Kasumi-1 (cell line): Measurements from ENCODE around the gene TP53TG3.
"Not testable (repeated sequence)": the region's sequence is repeated elsewhere in the genome, so short reads cannot be mapped to it uniquely, and the experiment has no call there.

Experiments used
- DNase-seq, 2 experiments: peaks; one replicate each; lab custom pipeline; 2025; lab: John Stamatoyannopoulos, UW

Gene TP53TG3, protein sequence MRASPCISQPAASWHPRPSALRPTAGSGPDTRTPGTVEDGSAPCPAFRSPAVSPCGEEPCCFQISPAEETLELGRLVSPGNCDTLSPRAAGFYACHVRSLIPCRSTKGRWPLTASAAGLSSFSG

DNA sequence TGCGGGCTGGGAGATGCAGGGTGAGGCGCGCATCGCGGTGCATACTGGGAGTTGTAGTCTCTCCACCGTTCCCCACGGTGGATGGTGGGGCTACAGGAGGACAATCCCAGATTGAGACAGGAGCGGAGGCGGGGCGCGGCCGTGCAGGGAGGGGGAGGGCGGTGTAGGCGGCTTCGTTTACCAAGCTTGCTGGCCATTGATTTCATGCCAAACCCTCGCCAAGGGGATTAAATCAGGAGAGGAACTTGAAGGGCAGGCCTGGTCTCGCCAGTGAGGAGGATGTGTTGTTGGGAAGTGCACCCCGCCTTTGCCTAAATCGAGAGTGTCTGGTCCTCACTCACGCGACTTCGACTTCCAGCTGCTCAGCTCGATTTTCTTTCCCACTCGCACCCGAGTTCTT, at the start of gene TP53TG3:
Gene TP53TG3, minus strand, starts transcription at position 101 of the 400 bp plus-strand sequence. Its CDS starts 68 bp downstream, at position 33.
- DNase-seq, result not testable (repeated sequence)

DNA sequence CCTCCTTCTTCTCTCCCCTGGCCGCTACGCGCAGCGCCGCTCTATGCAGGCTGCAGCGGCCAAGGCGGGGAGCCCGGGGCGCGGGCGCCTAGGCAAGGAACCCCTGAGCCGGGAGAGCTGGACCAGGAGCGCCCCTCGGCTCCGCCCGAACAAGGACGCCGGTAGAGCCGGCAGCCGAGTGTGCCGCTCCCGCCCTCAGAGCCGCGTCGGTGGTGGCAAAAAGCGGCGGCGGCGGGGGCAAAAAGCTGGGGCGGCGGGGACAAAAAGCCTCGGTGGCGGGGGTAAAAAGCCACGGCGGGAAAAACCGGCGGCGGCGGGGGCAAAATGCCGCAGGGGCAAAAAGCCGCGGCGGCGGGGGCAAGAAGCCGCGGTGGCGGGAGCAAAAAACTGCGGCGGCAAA, 25.1 kb downstream of the TP53TG3 start:
- DNase-seq, result not testable (repeated sequence)

DNA sequence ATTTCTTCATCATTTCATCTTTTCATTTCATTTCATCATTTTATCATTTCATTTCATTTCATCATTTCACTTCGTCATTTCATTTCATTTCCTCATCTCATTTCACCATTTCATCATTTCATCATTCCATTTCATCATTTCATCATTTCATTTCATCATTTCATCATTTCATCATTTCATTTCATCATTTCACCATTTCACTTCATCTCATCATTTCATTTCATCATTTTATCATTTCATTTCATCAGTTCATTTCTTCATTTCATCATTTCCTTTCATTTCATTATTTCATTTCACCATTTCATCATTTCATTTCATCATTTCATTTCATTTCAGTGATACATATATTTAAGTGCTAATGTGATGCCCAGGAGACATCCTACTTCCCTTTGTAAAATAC, 28.4 kb downstream of the TP53TG3 start:
- DNase-seq, result not testable (repeated sequence)

DNA sequence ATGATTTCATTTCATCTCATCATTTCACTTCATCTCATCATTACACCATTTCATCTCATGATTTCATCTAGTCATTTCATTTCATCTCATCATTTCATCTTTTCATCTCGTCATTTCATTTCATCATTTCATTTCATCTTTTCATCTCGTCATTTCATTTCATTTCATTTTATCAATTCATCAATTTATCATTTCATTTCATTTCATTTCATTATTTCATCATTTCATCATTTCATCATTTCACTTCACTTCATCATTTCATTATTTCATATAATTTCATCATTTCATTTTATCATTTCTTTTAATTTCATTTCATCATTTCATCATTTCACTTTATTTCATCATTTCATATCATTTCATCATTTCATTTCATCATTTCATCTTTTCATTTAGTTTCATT, 29.2 kb downstream of the TP53TG3 start:
- DNase-seq, result not testable (repeated sequence)

DNA sequence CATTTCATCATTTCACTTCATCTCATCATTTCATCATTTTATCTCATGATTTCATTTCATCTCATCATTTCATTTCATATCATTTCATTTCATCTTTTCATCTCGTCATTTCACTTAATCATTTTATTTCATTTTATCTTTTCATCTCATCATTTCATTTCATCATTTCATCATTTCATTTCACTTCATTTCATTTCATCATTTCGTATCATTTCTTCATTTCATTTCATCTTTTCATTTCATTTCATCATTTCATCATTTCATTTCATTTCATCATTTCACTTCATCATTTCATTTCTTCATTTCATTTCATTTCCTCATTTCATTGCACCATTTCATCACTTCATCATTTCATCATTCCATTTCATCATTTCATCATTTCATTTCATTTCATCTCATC, 29.8 kb downstream of the TP53TG3 start:
- DNase-seq, result not testable (repeated sequence)

DNA sequence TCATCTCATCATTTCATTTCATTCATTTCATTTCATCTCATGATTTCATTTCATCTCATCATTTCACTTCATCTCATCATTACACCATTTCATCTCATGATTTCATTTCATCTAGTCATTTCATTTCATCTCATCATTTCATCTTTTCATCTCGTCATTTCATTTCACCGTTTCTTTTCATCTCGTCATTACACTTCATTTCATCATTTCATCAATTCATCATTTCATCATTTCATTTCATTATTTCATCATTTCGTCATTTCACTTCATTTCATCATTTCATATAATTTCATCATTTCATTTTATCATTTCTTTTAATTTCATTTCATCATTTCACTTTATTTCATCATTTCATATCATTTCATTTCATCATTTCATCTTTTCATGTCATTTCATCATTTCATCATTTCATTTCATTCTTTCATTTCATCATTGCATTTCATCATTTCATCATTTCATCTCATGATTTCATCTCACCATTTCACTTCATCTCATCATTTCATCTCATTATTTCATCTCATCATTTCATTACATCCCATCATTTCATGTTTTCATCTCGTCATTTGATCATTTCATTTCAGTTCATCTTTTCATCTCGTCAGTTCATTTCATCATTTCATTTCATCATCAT, 30.6 kb downstream of the TP53TG3 start:
- not testable (repeated sequence) for DNase-seq

DNA sequence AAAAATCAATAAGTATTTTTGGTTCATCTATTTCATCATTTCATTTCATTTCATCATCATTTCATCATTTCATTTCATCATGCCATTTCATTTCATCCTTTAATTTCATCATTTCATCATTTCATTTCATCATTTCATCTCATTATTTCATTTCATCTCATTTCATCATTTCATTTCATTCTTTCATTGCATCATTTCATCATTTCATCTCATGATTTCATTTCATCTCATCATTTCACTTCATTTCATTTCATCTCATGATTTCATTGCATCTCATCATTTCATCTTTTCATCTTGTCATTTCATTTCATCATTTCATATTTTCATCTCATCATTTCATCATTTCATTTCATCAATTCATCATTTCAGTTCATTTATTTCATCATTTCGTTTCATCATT, 31.2 kb downstream of the TP53TG3 start:
- DNase-seq, result not testable (repeated sequence)

DNA sequence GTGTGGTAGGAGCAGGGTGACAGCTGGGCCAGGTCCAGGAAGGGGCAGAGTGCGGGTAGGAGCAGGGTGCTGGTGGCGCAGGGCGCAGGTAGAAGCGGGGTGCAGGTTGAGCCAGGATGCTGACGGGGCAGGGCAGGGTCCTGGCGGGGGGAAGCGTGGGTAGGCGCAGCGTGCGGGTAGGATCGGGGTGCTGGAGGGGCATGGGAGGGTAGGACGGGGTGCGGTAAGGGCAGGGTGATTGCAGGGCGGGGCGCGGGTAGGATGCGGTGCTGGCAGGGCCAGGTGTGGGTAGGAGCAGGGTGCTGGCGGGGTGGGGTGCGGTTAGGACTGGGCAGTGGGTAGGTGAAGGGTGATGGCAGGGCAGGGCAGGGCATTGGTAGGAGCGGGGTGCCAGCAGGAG, 38.4 kb downstream of the TP53TG3 start:
- DNase-seq, result not testable (repeated sequence)

DNA sequence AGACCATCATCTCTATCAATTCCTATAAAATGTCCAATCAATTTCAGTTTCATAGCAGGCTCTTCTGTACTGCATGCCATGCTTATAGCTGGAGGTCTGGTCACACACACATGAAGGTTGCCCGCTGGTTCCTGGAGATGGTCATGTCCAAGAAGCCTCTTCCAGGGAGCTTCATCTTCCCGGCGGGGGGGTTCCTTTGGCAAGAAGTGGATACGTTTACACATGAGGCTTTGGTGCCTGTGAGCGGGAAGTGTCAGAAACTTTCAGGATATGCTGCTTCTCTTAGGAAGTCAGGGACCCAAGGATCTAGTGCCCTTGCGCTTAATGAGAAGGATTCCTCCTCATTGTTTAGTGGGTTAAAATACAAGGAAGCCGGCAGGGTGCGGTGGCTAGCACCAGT, 43.9 kb downstream of the TP53TG3 start:
- not testable (repeated sequence) for DNase-seq
